ENCODE measurements around the gene L1CAM.

L1CAM gene

DNA sequence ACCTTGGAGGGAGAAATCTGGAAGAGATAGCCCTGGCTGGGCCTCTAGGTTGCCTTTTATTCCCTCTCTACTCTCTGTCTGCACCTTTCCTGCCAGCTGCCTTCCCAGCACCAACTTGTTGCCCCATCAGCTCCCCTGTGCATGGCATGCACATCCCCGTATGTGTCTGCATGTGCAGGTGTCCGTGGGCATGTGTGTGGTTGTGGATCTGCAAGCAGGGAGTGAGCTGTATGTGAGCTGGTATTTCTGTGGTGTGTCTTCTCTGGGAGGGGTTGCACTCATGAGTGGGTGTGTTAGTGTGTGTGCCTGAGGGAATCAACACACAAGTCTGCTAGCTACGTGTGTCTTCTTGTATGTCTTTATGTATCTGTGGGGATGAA is 9.9 kb downstream of the L1CAM start:
- TF ChIP-seq, protein P1, sequence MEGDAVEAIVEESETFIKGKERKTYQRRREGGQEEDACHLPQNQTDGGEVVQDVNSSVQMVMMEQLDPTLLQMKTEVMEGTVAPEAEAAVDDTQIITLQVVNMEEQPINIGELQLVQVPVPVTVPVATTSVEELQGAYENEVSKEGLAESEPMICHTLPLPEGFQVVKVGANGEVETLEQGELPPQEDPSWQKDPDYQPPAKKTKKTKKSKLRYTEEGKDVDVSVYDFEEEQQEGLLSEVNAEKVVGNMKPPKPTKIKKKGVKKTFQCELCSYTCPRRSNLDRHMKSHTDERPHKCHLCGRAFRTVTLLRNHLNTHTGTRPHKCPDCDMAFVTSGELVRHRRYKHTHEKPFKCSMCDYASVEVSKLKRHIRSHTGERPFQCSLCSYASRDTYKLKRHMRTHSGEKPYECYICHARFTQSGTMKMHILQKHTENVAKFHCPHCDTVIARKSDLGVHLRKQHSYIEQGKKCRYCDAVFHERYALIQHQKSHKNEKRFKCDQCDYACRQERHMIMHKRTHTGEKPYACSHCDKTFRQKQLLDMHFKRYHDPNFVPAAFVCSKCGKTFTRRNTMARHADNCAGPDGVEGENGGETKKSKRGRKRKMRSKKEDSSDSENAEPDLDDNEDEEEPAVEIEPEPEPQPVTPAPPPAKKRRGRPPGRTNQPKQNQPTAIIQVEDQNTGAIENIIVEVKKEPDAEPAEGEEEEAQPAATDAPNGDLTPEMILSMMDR (conservative IDR thresholded peaks at IDR 0.05; ENCODE audit: low read depth, low read length): no peak
- DNase-seq (ENCODE audit: low read depth): no peak
- no peak overlapping the region for H3K4me3 ChIP-seq (ENCODE audit: low read depth, low read length)

DNA sequence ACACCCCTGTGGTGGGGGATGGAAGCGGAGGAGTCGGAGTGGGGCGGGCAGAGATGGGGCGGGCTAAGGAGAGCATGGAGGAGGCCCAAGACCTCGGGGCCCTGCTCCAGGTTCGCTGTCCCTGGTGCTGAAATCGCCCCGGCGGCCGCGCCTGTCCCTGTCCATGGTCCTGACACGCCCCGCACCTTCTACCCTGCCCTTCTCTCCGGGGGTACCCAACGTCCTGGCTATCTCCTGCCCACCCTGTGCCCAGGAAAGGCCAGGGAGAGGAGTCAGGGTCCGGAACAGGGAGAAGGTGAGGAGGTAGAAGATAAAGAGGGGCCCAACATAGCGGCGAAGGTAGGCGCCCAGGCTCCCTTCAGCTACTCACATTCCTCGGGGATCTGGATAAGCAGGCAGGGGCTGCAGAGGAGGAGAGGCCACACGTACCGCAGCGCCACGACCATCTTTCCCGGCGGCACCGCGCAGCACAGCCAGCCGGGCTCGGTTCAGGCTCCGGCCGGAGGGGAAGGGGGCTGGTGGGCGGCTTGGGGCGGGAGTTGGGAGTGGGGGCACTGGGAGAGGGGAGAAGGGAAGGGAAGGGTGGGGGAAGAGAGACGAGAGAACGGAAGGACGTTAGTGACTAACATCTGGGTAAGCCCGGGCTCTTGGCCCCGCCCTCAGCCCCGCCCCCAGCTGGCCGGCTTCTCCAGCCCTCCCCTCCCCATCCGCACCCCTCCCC is 10.4 kb downstream of the L1CAM start:
- DNase-seq (ENCODE audit: low read depth): peak; percentile 36
- H3K4me3 ChIP-seq (ENCODE audit: low read depth, low read length): no peak overlapping the region
- TF ChIP-seq, protein P1 (conservative IDR thresholded peaks at IDR 0.05; ENCODE audit: low read depth, low read length): no peak

DNA sequence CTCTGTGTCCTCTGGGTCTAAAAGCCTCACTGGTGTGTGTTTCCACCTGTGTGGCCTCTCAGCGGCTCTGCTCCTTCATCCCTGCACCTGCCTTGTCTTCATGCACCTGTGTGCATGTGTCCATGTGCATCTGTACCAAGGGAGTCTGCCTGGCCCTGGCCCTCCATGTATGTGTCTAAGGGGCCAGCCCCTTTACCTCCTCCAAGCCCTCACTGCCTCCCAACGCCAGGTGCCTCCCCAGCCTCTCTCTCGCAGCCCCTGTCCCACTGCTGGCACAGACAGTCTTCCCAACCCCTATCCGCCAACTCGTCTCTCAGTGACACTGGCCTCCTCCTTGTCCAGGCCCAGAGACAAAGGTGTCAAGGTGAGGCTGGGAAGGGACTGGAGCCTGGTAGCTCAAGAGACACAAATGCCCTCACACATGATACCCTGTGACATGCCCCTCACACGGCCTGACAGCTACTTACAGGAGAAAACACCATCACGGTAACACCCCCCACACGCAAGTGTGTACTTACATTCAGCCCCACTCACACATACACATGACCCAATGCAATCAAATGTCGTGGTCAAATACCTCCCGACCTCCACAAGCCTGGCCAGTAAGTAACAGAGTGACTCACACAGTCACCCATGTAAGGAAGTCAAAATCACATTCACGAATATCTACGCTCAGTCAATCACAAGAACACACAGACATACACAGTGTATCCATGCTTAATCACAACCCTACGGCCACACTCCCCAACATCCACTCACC is 11.4 kb downstream of the L1CAM start:
- no peak overlapping the region for H3K4me3 ChIP-seq (ENCODE audit: low read depth, low read length)
- DNase-seq (ENCODE audit: low read depth): no peak
- TF ChIP-seq, protein P1 (conservative IDR thresholded peaks at IDR 0.05; ENCODE audit: low read depth, low read length): no peak

DNA sequence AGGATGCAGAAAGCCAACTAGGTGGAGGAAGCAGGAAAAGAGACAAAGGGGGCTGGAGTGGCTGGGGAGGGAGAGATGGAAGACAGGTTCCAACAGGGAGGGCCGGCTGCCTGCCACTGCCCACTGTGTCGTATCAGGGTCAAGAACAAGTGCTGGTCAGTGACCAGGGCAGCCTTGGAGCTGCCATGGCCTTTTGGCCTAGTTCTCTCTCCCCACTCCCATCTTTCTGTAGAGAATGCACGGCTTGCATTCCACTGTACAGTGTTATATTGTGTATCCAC is 11.9 kb downstream of the L1CAM start:
- DNase-seq (ENCODE audit: low read depth): no peak
- H3K4me3 ChIP-seq (ENCODE audit: low read depth, low read length): no peak overlapping the region
- TF ChIP-seq, protein P1 (conservative IDR thresholded peaks at IDR 0.05; ENCODE audit: low read depth, low read length): no peak

DNA sequence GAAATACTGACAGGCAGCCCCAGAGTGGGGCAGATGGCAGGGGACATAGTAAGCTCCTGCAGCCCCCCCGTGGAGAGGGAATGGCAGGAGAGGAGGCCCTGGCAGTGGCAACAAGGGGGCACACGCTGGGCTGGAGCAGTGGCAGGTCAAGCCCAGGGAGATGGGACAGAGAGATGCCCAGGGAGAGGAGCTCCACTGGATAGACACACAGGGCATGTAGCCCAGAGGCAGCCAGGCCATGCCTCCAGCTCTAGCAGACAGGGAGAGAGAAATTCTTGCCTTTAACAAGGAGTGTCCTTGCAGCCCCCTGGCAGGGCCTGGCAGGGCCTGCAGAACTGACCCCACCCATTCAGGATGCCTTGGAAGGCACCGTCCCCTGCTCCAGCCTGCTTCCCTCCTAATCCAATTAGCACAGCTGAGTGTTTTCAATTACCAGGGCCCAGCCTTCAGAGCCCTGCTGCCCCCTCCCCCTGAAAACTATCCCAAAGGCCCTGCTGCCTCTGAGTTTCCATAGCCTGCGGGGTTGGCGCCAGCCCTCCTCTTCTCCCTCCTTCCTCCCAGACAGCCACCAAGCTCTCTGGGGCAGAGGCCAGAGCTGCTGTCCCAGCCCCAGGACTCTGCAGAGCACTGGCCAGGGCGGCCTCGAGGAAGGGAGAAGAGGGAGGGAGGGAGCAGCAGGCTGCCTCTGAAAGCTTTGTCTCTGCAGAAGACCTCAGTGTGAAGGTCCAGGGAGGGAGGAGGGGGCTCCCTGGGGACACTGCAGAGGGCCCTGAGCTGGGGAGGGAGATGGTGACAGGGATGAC is 12.5 kb downstream of the L1CAM start:
- DNase-seq (ENCODE audit: low read depth): no peak
- H3K4me3 ChIP-seq (ENCODE audit: low read depth, low read length): no peak overlapping the region
- TF ChIP-seq, protein P1 (conservative IDR thresholded peaks at IDR 0.05; ENCODE audit: low read depth, low read length): no peak

DNA sequence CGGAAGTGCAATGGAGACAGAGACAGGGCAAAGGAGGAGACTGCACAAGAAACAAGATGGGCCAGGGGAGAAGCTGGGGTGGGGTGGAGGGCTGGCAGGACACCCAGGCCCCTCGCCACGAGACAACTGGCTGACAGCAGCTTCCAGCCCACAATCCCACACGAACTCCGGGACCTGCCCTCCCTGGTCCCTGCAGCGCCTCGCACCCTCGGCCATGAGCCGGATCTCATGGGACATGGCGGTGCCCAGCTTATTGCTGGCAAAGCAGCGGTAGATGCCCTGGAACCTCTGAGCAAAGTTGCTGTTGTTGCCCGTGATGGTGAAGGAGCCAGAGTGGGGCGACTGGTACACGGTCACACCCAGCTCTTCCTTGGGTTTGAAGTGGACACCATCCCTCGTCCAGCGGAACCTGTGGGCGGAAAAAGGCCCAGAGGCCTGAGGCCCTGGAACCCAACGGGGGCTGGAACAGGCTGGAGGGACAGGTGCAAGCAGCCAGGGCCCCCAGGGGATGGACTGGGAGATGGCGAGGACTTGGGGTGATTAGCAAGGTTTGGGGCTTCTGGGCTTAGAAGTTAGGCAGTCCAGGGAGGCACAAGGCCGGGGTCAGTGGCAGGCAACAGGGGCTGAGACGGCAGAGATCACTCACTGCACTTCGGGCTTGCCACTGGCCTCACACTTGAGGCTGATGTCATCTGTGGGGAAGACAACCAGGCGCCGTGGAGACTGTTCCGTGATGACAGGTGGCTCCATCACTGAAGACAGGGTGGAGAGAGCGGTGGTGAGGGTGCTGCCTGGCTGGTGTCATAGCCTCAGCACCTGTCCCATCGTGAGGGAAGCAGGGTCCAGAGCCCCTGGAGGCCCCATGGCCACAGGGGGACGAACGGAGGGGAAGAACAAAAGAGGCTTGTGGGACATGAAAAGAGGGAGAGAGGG is 13.8 kb downstream of the L1CAM start:
- no peak for DNase-seq (ENCODE audit: low read depth)
- no peak overlapping the region for H3K4me3 ChIP-seq (ENCODE audit: low read depth, low read length)
- TF ChIP-seq, protein P1 (conservative IDR thresholded peaks at IDR 0.05; ENCODE audit: low read depth, low read length): no peak
